Karpas-422 (cell line): ENCODE measurements around the gene PROX2. TPM values are rescaled to one million over a fixed set of nuclear protein-coding genes. Genes with fewer than 3 reads are reported as not detected.

Source experiments
- DNase-seq: peaks from one replicate; pipeline ENCODE4 v3.0.0-alpha.2; 2015
- H2AFZ ChIP-seq: fragments of 200-600 bp; sonication (generic); 2 replicates; pipeline ENCODE4 v1.6.1; 2014; ENCODE audit warnings: antibody characterized with exemption, low read length, mixed read lengths
- H3K27ac ChIP-seq: fragments of 200-600 bp; sonication (generic); 2 replicates; pipeline ENCODE4 v1.5.1; 2014; ENCODE audit warnings: mild to moderate bottlenecking, low read length, moderate library complexity
- H3K27me3 ChIP-seq: fragments of 200-600 bp; sonication (generic); 2 replicates; pipeline ENCODE4 v1.6.1; 2014; ENCODE audit warnings: low read length, mixed read lengths
- H3K36me3 ChIP-seq: fragments of 200-600 bp; sonication (generic); 2 replicates; pipeline ENCODE4 v1.6.1; 2014; ENCODE audit warnings: low read length, mixed read lengths; ENCODE audit not compliant: insufficient read depth
- H3K4me1 ChIP-seq: fragments of 200-600 bp; sonication (generic); 2 replicates; pipeline ENCODE4 v1.6.1; 2014; ENCODE audit warnings: mild to moderate bottlenecking, low read length, mixed read lengths
- H3K4me2 ChIP-seq: fragments of 200-600 bp; sonication (generic); 2 replicates; pipeline ENCODE4 v1.6.1; 2014; ENCODE audit warnings: low read length, low read depth, mild to moderate bottlenecking; ENCODE audit not compliant: poor library complexity, severe bottlenecking
- H3K4me3 ChIP-seq: fragments of 200-600 bp; sonication (generic); 2 replicates; pipeline ENCODE4 v1.5.1; 2014; ENCODE audit warnings: mild to moderate bottlenecking, antibody characterized with exemption, low read length, mixed read lengths
- H3K79me2 ChIP-seq: fragments of 200-600 bp; sonication (generic); 2 replicates; pipeline ENCODE4 v1.6.1; 2014; ENCODE audit warnings: mild to moderate bottlenecking, low read length, mixed read lengths
- H3K9ac ChIP-seq: fragments of 200-600 bp; sonication (generic); 2 replicates; pipeline ENCODE4 v1.6.0; 2014; ENCODE audit warnings: low read length
- H3K9me2 ChIP-seq: fragments of 200-600 bp; sonication (generic), shearing (Covaris generic); replicated peaks from 2 replicates; pipeline ENCODE4 v1.6.0; 2014; ENCODE audit warnings: mild to moderate bottlenecking, low read length, moderate library complexity; ENCODE audit not compliant: insufficient read depth
- H3K9me3 ChIP-seq: fragments of 300-700, 200-600 bp; sonication (generic); 2 replicates; pipeline ENCODE4 v1.6.1; 2014; ENCODE audit warnings: low read length, mixed read lengths
- H4K20me1 ChIP-seq: fragments of 200-600 bp; sonication (generic); 2 replicates; pipeline ENCODE4 v1.6.1; 2014; ENCODE audit warnings: mild to moderate bottlenecking, antibody characterized with exemption, low read length, low read depth; ENCODE audit not compliant: insufficient read depth
- total RNA-seq: library from RNA; depleted of rRNA; stranded (reverse); fragments of >200 nt; shearing (Covaris generic); gene quantifications from 2 replicates; pipeline ENCODE4 v1.2.3, GENCODE V29; 2014; ENCODE audit warnings: low replicate concordance; rRNA removed

PROX2 gene
- total RNA-seq, 1 experiment from 2014 or later, result 2.3 TPM

DNA sequence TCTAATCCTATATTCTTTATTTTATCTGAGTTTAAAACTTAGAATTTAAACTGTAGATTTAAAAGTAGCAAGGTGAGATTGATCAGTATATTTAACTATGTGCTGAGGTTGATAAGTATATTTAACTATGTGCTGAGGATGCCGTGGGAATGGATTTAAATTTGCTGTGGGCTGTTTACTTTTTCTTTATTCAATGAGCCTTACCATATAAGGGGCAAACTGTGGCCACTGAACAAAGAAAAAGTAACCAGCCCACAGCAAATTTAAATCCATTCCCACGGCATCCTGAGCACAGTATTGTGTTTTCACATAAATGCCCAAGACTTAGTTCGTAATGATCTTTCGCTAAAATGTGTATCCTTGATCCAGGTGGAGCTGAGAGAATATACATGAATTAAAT lies 43.1 kb downstream of the PROX2 start:
- no peaks in the 10 kb centered on the region for H3K9me3 ChIP-seq
- H3K27me3 ChIP-seq, result no peaks in the 10 kb centered on the region
- H3K79me2 ChIP-seq, result 0 out of 2 replicates have a peak, but pooled peaks cover 3% of the 10 kb centered on the region
- H3K27ac ChIP-seq, result no peak overlapping the region
- DNase-seq, result no peak
- no peaks in the 10 kb centered on the region for H3K9me2 ChIP-seq
- no peak overlapping the region for H3K9ac ChIP-seq
- H3K4me3 ChIP-seq, result no peak overlapping the region
- H4K20me1 ChIP-seq, result no peaks in the 10 kb centered on the region
- no peak overlapping the region for H2AFZ ChIP-seq
- H3K36me3 ChIP-seq, result peaks cover 54% of the 10 kb centered on the region
- no peak overlapping the region for H3K4me2 ChIP-seq
- peaks cover 35% of the 10 kb centered on the region for H3K4me1 ChIP-seq

DNA sequence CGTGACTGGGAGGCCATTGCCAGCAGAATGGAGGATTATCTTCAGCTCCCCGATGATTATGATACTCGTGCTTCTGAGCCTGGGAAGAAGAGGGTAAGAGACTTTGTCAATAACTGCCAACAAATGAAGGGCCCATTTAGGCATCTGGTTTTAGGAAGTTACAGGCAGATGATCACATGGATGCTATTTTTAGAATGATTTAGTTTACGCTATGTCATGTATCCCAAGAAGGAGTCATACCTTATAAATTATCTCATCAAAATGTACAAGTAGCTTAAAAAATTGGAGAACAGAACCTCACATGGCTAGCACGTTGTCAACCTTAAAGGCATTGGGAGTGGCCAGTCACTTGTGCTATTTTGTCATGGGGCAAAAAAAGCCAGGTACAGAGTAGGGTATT lies 46.7 kb downstream of the PROX2 start:
- Histone ChIP-seq H3K9me3 (no peaks in the 10 kb centered on the region), H3K9ac (no peak overlapping the region), H3K79me2 (peaks cover 24% of the 10 kb centered on the region), H3K4me1 (peaks cover 10% of the 10 kb centered on the region), H3K9me2 (no peaks in the 10 kb centered on the region), H3K27me3 (no peaks in the 10 kb centered on the region), H3K27ac (no peak overlapping the region), H3K36me3 (peaks cover 62% of the 10 kb centered on the region), H3K4me3 (no peak overlapping the region), H2AFZ (no peak overlapping the region), H4K20me1 (no peaks in the 10 kb centered on the region), H3K4me2 (no peak overlapping the region)
- DNase-seq, result no peak

DNA sequence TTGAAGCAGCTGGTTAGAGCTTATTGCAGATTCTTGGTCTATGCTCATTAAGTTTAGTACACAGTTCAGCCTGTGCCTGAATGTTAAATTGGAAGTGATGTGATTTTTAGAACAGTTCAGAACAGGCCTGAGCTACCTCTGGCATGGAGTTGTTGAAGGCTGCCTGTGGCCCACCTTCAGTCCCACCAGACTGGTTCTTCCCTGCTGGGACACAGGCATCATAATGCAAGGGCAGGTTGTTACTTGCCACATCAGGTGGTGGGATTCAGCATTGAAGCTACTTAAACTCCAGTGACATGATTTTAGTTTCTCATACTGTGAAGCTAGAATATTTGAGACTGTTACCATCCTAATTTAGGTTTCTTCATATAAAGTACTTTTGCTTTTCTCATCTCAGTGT lies 49.4 kb downstream of the PROX2 start:
- H3K36me3 ChIP-seq, result peaks cover 84% of the 10 kb centered on the region
- H3K4me2 ChIP-seq, result no peak overlapping the region
- no peak overlapping the region for H2AFZ ChIP-seq

More for the DNA sequence above, 49.4 kb downstream of the PROX2 start:
- H3K9ac ChIP-seq, result no peak overlapping the region
- H3K9me3 ChIP-seq, result no peaks in the 10 kb centered on the region
- H3K4me1 ChIP-seq, result peaks cover 12% of the 10 kb centered on the region
- H3K9me2 ChIP-seq, result no peaks in the 10 kb centered on the region
- no peak overlapping the region for H3K27ac ChIP-seq
- no peak overlapping the region for H3K4me3 ChIP-seq
- H4K20me1 ChIP-seq, result no peaks in the 10 kb centered on the region
- peaks cover 41% of the 10 kb centered on the region for H3K79me2 ChIP-seq
- no peaks in the 10 kb centered on the region for H3K27me3 ChIP-seq
- no peak for DNase-seq

Other genes starting within 250 kb of the PROX2 start
- gene AREL1, start 163.1 kb downstream of the PROX2 start, total RNA-seq, result 34.8 and 70.9 TPM in 2 replicates
- gene FCF1, start 163.0 kb downstream of the PROX2 start, total RNA-seq, result 46.6 and 51.6 TPM in 2 replicates
- 81.1 and 159 TPM in 2 replicates for gene YLPM1, start 112.8 kb downstream of the PROX2 start, total RNA-seq
- 101 and 105 TPM in 2 replicates for gene DLST, start 5.8 kb upstream of the PROX2 start, total RNA-seq
- gene RPS6KL1, start 47.1 kb upstream of the PROX2 start, total RNA-seq, result 34.3 and 60.2 TPM in 2 replicates
- gene PGF, start 79.5 kb upstream of the PROX2 start, total RNA-seq, result 3.5 and 8.3 TPM in 2 replicates
- gene EIF2B2, start 126.8 kb upstream of the PROX2 start, total RNA-seq, result 86.5 and 106 TPM in 2 replicates
- gene MLH3, start 175.3 kb upstream of the PROX2 start, total RNA-seq, result 58.3 and 71.5 TPM in 2 replicates
- gene ACYP1, start 187.9 kb upstream of the PROX2 start, total RNA-seq, result 80.3 and 84.2 TPM in 2 replicates
- gene ZC2HC1C, start 193.5 kb upstream of the PROX2 start, total RNA-seq, result 1.1 and 2.9 TPM in 2 replicates